Coronary artery (tissue), 2 donors: ENCODE measurements around the gene GRAMD4.

Source experiments
- DNase-seq: peaks from one replicate; pipeline ENCODE4 v3.0.0-alpha.2; 2017; ENCODE audit warnings: low spot score
- H3K27ac ChIP-seq, 2 donors: fragments of 200-600 bp; sonication (generic); one replicate each; pipeline ENCODE4 v1.5.1; 2016 to 2019
- H3K4me3 ChIP-seq: fragments of 200-600 bp; sonication (generic); 2 replicates; pipeline ENCODE4 v1.5.1; 2016; ENCODE audit warnings: mild to moderate bottlenecking, moderate library complexity
- TF ChIP-seq, protein P1 (sequence below): fragments of 200-600 bp; sonication (generic); IDR thresholded peaks from one replicate; pipeline ENCODE4 v1.5.1; 2019; ENCODE audit warnings: antibody characterized with exemption

Gene GRAMD4

DNA sequence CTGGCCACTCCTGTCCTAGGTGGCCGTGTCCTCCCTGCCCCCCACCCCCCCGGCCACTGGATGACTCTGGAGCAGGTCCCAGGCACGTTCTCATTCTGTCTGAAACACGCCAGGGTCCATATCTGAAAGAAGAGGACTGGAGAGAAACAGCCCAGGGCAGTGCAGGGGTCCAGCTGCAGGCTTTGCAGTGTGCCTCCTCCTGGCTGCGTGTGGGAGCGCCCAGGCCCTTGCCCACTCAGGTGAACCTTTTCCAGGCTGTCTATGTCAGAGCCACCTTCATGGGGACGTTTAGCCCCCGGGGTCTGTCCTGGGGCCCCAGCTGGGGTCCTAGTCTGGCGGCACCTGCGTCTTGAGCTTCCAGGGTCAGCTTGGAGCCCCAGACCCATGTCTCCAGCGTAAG is 15.6 kb downstream of the GRAMD4 start:
- TF ChIP-seq, protein P1, sequence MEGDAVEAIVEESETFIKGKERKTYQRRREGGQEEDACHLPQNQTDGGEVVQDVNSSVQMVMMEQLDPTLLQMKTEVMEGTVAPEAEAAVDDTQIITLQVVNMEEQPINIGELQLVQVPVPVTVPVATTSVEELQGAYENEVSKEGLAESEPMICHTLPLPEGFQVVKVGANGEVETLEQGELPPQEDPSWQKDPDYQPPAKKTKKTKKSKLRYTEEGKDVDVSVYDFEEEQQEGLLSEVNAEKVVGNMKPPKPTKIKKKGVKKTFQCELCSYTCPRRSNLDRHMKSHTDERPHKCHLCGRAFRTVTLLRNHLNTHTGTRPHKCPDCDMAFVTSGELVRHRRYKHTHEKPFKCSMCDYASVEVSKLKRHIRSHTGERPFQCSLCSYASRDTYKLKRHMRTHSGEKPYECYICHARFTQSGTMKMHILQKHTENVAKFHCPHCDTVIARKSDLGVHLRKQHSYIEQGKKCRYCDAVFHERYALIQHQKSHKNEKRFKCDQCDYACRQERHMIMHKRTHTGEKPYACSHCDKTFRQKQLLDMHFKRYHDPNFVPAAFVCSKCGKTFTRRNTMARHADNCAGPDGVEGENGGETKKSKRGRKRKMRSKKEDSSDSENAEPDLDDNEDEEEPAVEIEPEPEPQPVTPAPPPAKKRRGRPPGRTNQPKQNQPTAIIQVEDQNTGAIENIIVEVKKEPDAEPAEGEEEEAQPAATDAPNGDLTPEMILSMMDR = no peak
- peak overlapping the region in 1 of 2 donors; percentile 4 for H3K27ac ChIP-seq
- no peak overlapping the region for H3K4me3 ChIP-seq
- no peak for DNase-seq

DNA sequence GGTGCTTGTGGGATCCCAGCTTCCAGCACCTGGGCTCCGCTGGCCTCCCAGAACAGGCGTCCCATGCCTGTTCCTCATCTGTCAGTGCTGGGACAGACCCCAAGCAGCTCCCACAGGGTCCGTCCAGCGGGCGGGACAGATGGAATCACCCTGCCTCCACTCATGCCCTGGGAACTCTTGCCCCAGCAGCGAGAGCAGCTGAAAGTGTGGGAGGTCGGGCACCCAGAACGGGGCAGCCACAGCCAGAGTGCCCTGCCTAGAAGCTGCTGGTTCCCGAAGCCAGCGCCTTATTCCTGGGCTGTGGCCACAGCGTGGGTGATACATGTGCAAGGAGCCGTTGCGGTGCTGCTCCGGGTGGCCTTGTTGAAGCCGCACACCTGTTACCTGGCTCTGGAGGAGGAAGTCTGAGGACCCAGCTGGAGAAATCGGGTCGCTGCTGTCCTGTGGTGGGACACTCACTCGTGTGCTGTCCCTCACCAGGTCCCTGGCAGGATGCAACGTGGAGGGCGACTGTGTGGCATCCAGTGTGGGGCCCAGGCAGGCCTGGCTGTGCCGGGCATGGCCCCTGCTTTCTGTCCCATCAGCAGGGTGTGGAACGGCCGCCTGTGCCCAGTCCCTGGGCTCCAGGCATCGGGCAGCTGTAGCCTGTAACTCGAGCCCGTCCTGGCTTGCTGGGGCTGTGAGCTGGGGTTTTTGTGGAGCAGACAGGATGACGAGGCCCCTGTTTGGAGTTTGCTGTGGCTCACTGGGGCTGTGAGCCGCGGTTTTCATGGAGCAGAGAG is 16.2 kb downstream of the GRAMD4 start:
- TF ChIP-seq, protein P1 = no peak
- DNase-seq = no peak
- Histone ChIP-seq H3K4me3 (no peak overlapping the region), H3K27ac (no peak overlapping the region)

DNA sequence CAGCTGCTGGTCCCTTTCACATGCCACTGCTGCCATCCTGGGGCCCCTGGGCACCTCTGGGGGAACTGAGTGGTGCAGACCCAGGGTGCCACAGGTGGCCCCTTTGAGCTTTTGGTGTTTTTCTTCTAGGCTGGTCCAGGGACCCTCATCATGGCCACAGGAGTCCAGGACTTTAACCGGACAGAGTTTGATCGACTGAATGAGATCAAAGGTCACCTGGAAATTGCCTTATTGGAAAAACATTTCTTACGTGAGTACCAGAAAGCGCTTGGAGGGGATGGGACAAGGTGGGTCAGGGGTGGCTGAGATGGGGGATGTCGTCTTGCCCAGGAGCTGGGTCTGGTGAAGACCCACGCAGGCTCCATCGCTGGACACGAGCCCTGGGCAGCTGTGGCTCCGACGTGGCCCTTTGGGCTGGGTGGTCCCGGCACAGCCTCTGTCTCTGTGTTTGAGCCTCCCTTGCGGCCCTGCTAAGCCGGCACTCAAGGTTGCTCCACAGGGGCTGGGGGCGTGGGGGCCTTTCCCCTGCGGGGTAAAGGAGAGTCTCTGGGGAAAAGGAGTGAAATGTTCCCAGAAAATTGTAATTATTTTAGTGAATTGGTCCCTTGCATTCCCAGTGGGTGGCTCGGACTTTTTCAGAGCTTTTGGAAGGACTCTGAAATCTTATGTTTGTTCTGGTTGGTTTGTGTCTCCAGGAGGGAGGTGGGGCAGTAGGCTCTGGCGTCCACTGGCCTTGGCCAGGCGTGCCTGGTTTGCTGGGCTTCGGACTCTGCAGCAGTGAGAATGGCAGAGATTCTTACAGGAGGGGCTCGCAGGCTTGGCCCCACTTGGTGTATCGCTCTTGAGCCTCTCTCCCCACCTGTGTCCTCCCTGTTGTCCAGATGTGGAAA is 17.8 kb downstream of the GRAMD4 start:
- no peak overlapping the region for H3K4me3 ChIP-seq
- no peak overlapping the region for H3K27ac ChIP-seq
- DNase-seq = no peak
- TF ChIP-seq, protein P1 = no peak

DNA sequence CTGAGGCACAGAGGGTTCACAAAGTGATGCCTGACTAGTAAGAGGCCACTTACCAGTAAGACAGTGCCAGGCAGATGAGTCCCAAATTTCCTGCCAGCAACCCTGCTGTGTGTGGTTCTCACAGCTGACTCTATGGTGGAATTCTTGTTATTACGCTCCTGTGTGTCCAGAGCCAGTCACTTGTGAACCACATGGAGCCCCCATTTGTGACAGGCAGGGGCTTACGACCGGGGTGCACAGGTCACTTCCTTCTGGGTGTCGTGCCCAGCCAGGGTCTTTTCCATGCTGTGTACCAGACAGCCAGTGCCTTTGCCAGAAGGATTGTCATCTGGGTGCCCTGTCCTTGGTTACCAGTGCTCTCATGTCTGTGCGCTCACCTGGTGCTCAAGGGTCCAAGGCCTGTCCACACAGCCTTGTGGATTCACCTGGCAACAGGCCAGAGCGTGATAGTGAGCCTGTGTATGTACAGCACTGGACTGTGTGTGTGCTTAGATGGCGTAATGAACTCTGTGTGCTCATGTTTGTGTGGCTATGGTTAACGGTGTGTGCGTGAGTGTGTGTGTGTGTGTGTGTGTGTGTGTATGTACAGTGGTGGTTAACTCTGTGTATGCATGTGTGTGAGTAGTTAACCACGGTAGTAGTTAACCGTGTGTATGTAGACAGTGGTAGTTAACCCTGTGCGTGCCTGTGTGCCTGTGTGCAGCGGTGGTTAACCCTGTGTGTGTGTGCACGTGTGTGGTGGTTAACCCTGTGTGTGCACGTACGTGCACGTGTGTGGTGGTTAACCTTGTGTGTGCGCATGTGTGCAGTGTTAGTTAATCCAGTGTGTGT is 18.6 kb downstream of the GRAMD4 start:
- no peak overlapping the region for H3K4me3 ChIP-seq
- TF ChIP-seq, protein P1 = no peak
- no peak for DNase-seq
- H3K27ac ChIP-seq = no peak overlapping the region

DNA sequence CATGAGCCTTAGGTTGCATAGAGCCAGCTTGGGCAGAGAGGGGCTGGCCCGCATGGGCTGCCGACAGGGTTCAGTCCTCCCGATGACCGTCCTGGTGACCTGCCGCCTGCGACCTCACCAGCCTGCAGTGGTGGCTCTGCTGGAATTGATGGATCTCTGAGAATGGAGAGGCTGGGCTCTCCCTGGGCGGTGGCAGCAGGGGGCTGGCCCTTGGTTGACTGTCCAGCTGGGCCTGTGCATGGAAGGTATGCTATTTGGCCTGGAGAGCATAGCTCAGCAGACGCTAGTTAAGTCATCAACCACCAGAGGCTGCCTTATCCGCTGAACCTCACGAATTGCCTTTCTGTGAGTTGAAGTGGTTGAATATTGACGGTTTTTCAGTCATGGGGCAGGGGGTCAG is 19.7 kb downstream of the GRAMD4 start:
- DNase-seq = no peak
- Histone ChIP-seq H3K4me3 (no peak overlapping the region), H3K27ac (no peak overlapping the region)
- TF ChIP-seq, protein P1 = no peak

DNA sequence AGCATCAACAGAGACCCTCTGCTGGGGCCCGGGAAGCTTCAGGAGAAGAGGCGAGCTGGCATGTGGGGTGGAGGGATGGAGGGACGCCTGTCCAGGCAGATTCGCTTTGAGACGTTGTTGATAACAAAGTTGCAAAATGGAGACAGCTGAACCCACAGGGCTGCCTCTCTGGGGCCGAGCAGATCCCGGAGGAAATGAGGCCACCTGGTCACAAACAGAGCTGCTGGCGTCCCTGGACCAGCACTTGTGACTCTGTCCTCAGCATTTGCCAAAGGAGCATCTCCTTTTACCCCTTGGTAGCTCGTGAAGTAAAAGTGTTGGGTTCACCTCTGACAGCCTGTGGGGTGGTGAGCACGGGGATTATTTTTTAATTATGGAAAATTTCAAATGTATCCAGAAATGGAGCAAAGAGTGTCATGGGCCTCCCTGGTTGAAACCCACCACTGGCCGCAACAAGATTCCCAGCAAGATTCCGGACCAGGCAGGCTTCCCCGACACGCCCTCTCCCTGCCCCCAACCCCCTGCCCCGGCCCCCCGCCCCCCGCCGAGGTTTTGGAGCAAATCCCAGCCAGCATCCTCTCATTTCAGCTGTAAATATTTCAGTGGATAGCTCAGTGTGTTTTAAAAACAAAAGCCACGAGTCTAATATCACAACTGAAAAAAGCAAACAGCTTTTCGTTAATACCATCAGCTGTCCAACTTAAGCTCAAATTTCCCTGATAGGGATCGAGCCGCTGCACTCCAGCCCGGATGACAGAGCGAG is 20.3 kb downstream of the GRAMD4 start:
- Histone ChIP-seq H3K4me3 (no peak overlapping the region), H3K27ac (no peak overlapping the region)
- no peak for DNase-seq
- TF ChIP-seq, protein P1 = no peak
